HG03196 (cell line): Measurements from ENCODE around the gene ATG7.
"Not testable (repeated sequence)": the region's sequence is repeated elsewhere in the genome, so short reads cannot be mapped to it uniquely, and the experiment has no call there.

ENCODE experiments used
- ATAC-seq: cut with Tn5 transposase; IDR thresholded peaks from one replicate; pipeline ENCODE4 v1.9.1; 2021; ENCODE audit not compliant: unreplicated experiment

The ATG7 gene

GRCh38 chr3:11581237-11582190, 309.3 kb downstream of the ATG7 start:
- ATAC-seq: no peak

GRCh38 chr3:11582191-11582968, 310.2 kb downstream of the ATG7 start:
- ATAC-seq: no peak

GRCh38 chr3:11583235-11583634, 311.0 kb downstream of the ATG7 start:
- no peak for ATAC-seq

GRCh38 chr3:11583638-11584046, 311.4 kb downstream of the ATG7 start:
- no peak for ATAC-seq

DNA sequence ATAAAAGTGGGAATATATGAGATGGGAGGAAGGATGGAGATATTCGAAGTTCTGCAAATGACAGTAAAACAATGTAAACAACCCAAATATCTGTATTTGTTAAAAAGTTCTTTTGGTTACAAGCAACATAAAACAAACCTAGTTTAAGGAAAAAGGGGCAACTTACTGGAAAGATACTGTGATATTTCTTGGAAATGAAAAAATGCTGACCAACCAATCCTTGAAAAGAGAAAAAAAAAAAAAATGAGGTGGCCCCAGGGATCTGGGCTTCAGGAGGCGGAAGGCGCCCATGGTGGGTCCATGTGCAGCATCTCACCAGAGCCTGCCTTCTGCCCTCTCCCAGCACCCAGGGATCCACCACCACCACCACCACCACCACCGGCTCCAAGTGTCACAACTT, 312.4 kb downstream of the ATG7 start:
- no peak for ATAC-seq

DNA sequence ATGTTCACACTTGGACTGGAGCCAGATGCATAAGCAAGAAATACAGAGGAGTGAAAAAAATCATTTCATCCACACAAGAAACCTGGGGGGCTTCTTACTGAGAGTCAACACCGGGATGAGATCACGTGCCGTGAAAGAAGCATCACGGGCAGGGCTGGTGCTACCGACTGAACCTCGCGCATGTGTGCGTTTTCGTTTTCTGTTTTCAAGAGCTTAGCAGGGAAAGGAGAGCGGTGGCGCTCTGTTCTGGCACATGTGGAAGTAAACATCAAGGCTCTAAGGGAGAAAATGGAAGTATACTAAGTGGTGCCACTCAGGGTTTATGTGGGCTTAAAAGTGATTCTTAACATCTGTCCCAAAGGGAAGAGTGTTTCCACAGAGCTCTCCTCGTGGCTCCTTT, 315.6 kb downstream of the ATG7 start:
- ATAC-seq: no peak

DNA sequence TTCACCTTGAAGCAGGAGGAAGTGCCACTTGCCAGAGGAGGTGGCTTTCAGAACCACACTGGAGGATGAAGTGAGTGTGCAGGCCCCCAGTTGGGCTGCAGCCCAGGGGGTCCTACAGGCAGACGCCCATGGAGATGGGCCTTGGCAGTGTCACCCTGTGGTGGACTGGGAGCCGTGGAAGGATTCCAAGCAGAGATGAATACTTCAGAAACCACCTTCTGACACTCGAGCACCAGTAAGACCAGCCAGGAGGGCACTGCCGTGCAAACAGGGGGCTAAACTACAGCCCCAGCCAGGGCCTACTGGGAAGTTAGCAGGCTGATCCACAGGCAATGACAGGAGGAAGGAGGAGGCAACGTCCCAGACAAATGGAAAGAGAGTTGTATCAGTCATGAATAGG, 316.1 kb downstream of the ATG7 start:
- no peak for ATAC-seq

DNA sequence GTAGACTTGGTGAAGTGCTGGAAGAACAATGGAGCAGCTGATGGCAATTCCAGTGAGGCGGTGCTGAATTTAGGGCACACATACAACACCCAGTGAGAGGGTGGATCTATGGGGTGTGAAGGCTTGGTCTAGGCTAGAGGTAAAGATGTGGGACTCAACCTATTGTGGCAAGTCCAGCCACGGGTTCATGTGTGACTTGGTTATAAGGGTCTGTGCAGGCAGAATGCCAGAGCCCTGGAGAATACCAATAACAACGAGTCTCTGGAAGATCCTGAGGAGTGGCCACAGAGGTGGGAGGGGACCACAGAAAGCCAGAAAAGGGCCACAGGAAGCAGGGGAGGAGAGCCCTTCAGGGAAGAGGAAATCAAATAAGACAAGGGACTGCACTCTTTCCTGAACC, 316.6 kb downstream of the ATG7 start:
- no peak for ATAC-seq

GRCh38 chr3:11589706-11590105, 317.5 kb downstream of the ATG7 start:
- no peak for ATAC-seq

DNA sequence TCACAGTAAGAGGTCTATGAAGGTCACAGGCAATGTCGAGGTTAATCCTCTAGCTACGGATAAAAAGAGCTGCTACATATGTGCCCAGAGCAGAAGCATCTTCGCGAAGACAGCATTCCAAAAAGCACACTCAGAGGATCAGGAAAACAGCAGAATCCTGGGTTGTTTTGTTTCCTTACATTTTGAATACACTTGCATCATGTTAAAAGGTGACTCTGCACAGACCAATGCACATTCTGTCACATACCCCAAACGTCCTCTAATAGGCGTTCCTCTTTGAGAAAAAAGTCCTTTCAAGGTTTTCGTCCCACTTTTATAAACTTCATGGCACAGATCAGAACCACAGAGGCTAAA, 318.8 kb downstream of the ATG7 start:
- no peak for ATAC-seq

DNA sequence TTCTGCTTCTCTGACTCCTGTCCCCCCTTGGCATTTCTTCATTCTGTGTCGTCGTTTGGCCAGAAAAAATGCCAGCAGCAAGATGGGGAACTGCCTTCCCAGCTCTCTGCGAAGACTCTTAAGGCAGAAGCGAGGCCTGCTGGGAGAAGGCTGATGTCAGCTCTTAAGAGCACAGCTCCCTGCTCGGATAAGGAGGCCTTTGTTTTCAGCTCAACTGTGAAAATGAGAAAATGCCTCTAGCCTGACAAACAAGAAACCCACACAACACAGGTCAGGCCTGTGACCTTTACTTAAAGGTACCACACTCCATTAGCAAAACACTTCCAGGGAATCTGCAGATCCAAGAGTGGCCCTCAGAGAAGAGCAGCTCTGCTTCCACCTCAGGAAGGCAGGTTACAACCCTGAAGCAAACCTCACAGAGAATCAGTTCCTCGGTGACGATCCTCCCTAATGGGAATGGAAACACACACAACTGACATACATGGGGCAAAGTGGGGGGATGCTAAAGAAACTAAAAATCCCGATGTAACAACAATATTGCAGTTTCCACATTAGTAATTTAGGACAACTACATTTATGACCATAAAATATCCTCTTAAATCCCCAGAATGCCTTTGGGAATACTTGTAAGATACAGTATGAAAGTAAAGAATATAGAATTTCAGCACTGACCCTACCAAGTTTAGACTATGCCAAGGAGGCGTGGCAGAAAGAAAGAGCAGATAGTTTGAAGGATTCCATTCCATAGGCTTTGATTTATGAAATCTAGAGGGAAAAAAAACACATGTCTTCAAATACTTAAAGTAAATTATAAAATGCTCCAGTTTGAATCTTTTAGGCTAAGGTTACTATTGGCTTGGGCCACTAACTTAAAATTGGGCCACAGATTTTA, 319.4 kb downstream of the ATG7 start:
- no peak for ATAC-seq

GRCh38 chr3:11592445-11593298, 320.5 kb downstream of the ATG7 start:
- ATAC-seq: no peak

- no peak for ATAC-seq
These were observed 321.3 kb downstream of the ATG7 start for GRCh38 chr3:11593318-11594034.

DNA sequence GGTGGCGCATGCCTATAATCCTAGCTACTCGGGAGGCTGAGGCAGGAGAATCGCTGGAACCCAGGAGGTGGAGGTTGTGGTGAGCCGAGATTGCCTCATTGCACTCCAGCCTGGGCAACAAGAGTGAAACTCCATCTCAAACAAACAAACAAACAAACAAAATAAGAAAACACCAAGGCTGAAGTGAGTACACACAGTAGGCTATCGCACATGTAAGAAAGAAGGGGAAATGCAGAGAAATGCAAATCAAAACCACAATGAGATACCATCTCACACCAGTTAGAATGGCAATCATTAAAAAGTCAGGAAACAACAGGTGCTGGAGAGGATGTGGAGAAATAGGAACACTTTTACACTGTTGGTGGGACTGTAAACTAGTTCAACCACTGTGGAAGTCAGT, 322.8 kb downstream of the ATG7 start:
- not testable (repeated sequence) for ATAC-seq

DNA sequence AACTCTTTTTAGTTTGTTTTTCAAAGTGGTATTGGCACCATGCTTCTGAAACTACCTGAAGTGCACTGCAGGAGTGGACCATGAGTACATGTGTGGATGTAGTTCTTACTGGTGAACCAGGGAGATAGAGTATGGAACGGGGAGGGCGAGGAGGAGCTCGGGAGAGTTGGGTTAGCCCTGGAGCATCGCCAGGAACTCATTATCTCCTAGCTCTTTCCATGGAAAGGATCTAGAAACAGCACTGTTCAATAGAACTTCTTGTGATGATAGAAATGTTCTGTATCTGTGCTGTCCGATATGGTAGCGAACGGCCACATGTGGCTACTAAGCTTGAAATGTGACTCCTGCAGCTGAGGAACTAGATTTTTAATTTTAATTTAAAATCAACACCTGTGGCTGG, 324.2 kb downstream of the ATG7 start:
- ATAC-seq: no peak

DNA sequence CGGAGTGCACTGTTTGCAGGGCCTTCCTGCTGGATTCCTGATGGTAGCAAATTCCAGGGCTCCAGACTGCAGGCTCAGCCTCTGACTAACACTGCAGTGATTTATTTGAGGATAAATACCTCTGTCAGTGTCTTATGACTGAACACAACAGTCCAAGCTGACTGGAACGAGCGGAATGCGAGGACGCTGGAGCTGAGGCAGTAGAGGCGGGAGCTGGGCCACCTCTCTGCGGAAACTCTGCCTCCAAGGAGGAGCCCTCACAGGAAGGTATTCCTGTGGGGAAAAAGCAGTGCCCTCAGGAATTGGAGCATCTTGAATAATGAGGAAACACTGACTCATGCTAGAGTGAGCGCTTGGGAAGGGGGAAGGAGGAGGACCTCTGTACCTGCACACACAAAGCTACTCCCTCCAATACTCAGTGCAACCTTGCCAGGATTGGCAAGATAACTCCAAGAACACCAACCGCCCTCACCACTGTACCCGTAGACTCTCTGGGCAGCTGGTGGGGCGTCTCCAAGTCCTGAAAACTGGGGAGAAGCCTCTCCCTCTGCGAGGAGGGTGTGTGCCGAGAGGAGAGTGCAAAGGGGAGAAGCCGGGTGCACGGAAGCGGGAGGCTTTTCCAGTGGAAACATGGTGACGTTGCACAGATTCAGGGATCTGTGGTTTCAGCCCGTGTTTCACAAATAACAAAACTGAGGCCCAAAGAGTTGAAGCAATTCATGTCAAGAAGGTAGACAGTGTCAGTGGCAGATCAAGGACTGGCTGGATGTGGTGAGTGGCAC, 328.5 kb downstream of the ATG7 start:
- ATAC-seq: no peak

GRCh38 chr3:11601446-11602238, 329.4 kb downstream of the ATG7 start:
- ATAC-seq: peak; percentile 89

DNA sequence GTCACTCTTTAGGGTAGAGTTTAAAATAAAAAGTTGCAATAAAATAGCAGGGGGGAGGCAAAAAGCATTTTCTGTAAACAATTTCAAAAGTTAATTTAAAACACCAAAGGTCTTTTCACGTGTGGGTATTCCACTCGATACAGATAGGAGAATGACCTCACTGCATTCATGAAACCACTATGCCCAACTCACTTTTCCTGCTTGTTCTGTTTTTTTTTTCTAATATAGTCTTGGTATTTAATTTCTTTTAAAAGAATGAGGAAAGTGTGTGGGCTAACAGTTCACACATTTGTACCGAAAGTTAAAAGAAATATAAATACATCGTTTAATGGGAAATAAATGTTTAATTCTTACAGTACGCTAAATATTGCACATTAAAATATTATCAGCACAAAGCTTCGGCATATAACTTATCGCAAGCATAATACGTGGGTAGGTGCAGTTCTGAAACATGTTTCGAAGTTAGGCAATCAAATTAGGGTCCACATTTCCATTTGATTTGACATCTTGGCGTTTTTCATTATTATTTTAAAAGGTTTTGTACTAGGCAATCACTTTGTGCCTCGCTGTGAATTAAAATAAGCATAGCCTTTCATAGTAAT, 330.1 kb downstream of the ATG7 start:
- ATAC-seq: no peak
